HCT116 (cell line): ENCODE data around the gene KIF13A. TPM values are rescaled to one million over a fixed set of nuclear protein-coding genes. Genes with fewer than 3 reads are reported as not detected.

Source experiments
- ATAC-seq: fragments of 200-7000 bp; cut with Tn5 transposase; 2 replicates; pipeline ENCODE4 v1.9.1; 2020; ENCODE audit warnings: mild to moderate bottlenecking, moderate library complexity
- BruUV-seq: library from RNA; stranded (reverse); fragments of 400-500 nt; replicated peaks from 2 replicates; lab custom pipeline; 2021; lab: Mats Ljungman, UMichigan
- CTCF ChIA-PET: fragments of 300-600 bp; sonication (Branson Sonifier 250); formaldehyde crosslinking; loops from one replicate; lab custom pipeline; 2021; ENCODE audit warnings: antibody characterized with exemption; lab: Charles Lee
- POLR2A ChIA-PET: fragments of 300-600, 350-600 bp; sonication (Branson Sonifier 250); formaldehyde crosslinking; loops from one replicate; lab custom pipeline; 2021; ENCODE audit warnings: antibody characterized with exemption; lab: Charles Lee
- RAD21 ChIA-PET, 2 experiments: fragments of 300-600 bp; sonication (Branson Sonifier 250); formaldehyde crosslinking; loops; one replicate each; lab custom pipeline; 2023; ENCODE audit warnings: low total read pairs in 2 of 2; ENCODE audit not compliant: uncharacterized antibody in 2 of 2, unreplicated experiment in 2 of 2, low non-redundant PET in 1 of 2; lab: Charles Lee
- DNase-seq: peaks from one replicate; pipeline ENCODE4 v3.0.0-alpha.2; 2010; ENCODE audit warnings: low read depth, low spot score
- H2AFZ ChIP-seq: fragments of 200-600 bp; shearing (Covaris generic), sonication (generic); 2 replicates; pipeline ENCODE4 v1.6.1; 2017; ENCODE audit warnings: low read depth, mixed run types, mixed read lengths, antibody characterized with exemption, low read length; ENCODE audit not compliant: poor library complexity, severe bottlenecking
- H3K27ac ChIP-seq: 2 replicates; pipeline ENCODE4 v1.5.1; 2012; ENCODE audit warnings: low read depth, low read length
- H3K27me3 ChIP-seq: fragments of 200-600 bp; sonication (generic); 2 replicates; pipeline ENCODE4 v1.6.1; 2016; ENCODE audit warnings: mixed run types, low read length, mixed read lengths; ENCODE audit not compliant: insufficient read depth
- H3K36me3 ChIP-seq, 2 experiments: fragments of 200-500 bp in 1 of 2; fragments of 200-600 bp in 1 of 2; sonication (Bioruptor generic) in 1 of 2; sonication (generic) in 1 of 2; 2 replicates each; pipeline versions ENCODE4 v1.5.1 to v1.6.1; 2014 to 2016; ENCODE audit warnings: low read length in 2 of 2, inconsistent platforms in 1 of 2, mixed read lengths in 1 of 2, mixed run types in 1 of 2; ENCODE audit not compliant: insufficient read depth in 2 of 2, control insufficient read depth in 1 of 2
- H3K4me1 ChIP-seq, 2 experiments: fragments of 200-600 bp in 1 of 2; sonication (generic) in 1 of 2; 2 replicates each; pipeline versions ENCODE4 v1.5.1 to v1.6.1; 2012 to 2017; ENCODE audit warnings: low read length in 2 of 2, inconsistent platforms in 1 of 2, mild to moderate bottlenecking in 1 of 2, mixed read lengths in 1 of 2, mixed run types in 1 of 2, moderate library complexity in 1 of 2; ENCODE audit not compliant: insufficient read depth in 2 of 2, control insufficient read depth in 1 of 2
- H3K4me2 ChIP-seq: fragments of 200-600 bp; sonication (generic); 2 replicates; pipeline ENCODE4 v1.6.1; 2017; ENCODE audit warnings: mixed run types, low read length, mixed read lengths
- H3K4me3 ChIP-seq, 2 experiments: fragments of 200-600 bp in 1 of 2; sonication (generic) in 1 of 2; replicated peaks in 1 of 2; 2 replicates each; pipeline ENCODE4 v1.5.1; 2011 to 2016; ENCODE audit warnings: low read length in 2 of 2, control low read depth in 1 of 2, low read depth in 1 of 2, mild to moderate bottlenecking in 1 of 2, mixed read lengths in 1 of 2, mixed run types in 1 of 2
- H3K79me2 ChIP-seq: fragments of 200-600 bp; sonication (generic); 2 replicates; pipeline ENCODE4 v1.6.1; 2017; ENCODE audit warnings: mild to moderate bottlenecking, mixed run types, low read length, moderate library complexity, mixed read lengths; ENCODE audit not compliant: insufficient read depth
- H3K9ac ChIP-seq: fragments of 200-600 bp; sonication (generic); 2 replicates; pipeline ENCODE4 v1.6.1; 2016; ENCODE audit warnings: low read length, mixed read lengths
- H3K9me2 ChIP-seq: fragments of 200-600 bp; sonication (generic), shearing (Covaris generic); 2 replicates; pipeline ENCODE4 v1.6.1; 2017; ENCODE audit warnings: mixed run types, mild to moderate bottlenecking, moderate library complexity; ENCODE audit not compliant: insufficient read depth
- H3K9me3 ChIP-seq, 2 experiments: fragments of 200-500 bp in 1 of 2; fragments of 200-600 bp in 1 of 2; sonication (Bioruptor generic) in 1 of 2; sonication (generic) in 1 of 2; 2 replicates each; pipeline ENCODE4 v1.6.1; 2014 to 2017; ENCODE audit warnings: low read length in 2 of 2, mixed read lengths in 2 of 2, inconsistent platforms in 1 of 2, low read depth in 1 of 2, mild to moderate bottlenecking in 1 of 2, mixed run types in 1 of 2, moderate library complexity in 1 of 2; ENCODE audit not compliant: control insufficient read depth in 1 of 2, insufficient read depth in 1 of 2
- H4K20me1 ChIP-seq: fragments of 200-600 bp; sonication (generic), shearing (Covaris generic); 2 replicates; pipeline ENCODE4 v1.6.1; 2017; ENCODE audit warnings: mixed run types, mild to moderate bottlenecking, moderate library complexity; ENCODE audit not compliant: insufficient read depth
- CBX3 ChIP-seq: IDR thresholded peaks from 2 replicates; pipeline ENCODE4 v1.6.1; 2012; ENCODE audit warnings: low read depth
- CEBPB ChIP-seq: IDR thresholded peaks from 2 replicates; pipeline ENCODE4 v1.6.1; 2012; ENCODE audit warnings: low read depth
- ELF1 ChIP-seq: IDR thresholded peaks from 2 replicates; pipeline ENCODE4 v1.6.1; 2012; ENCODE audit warnings: low read depth, borderline replicate concordance
- EZH2 ChIP-seq: fragments of 200-600 bp; sonication (generic); IDR thresholded peaks from 2 replicates; pipeline ENCODE4 v1.6.1; 2017; ENCODE audit warnings: antibody characterized with exemption, mixed run types
- RAD21 ChIP-seq: IDR thresholded peaks from 2 replicates; pipeline ENCODE4 v1.6.1; 2012; ENCODE audit warnings: low read depth, mild to moderate bottlenecking
- SIN3A ChIP-seq: IDR thresholded peaks from 2 replicates; pipeline ENCODE4 v1.6.1; 2012; ENCODE audit warnings: low read depth
- SP1 ChIP-seq: IDR thresholded peaks from 2 replicates; pipeline ENCODE4 v1.6.1; 2012; ENCODE audit warnings: low read depth
- TCF7L2 ChIP-seq: IDR thresholded peaks from 2 replicates; pipeline ENCODE4 v1.7.0; 2011; ENCODE audit warnings: borderline replicate concordance, inconsistent platforms; ENCODE audit not compliant: insufficient read depth, insufficient read length; ENCODE audit errors: extremely low read depth
- ZFX ChIP-seq: fragments of 450-650 bp; IDR thresholded peaks from 2 replicates; pipeline ENCODE4 v1.6.1; 2017
- ZNF274 ChIP-seq: fragments of 200-500 bp; sonication (Bioruptor generic); IDR thresholded peaks from 2 replicates; pipeline ENCODE4 v1.6.1; 2014; ENCODE audit warnings: mild to moderate bottlenecking, low read depth, low read length, inconsistent platforms
- intact Hi-C: fragments of 100-400 bp; cut with micrococcal nuclease; formaldehyde crosslinking; loops from 2 replicates; pipeline ENCODE4 v1.10.0; 2022
- total RNA-seq: library from RNA; stranded (reverse); gene quantifications from one replicate; pipeline ENCODE4 v1.2.1, GENCODE V29; 2021; ENCODE audit not compliant: unreplicated experiment
- TF ChIP-seq, protein P1 (sequence below): IDR thresholded peaks from 2 replicates; pipeline ENCODE4 v1.6.1; 2012; ENCODE audit warnings: low read depth

Gene KIF13A
- total RNA-seq, 1 experiment from 2014 or later = 23.1 TPM

DNA sequence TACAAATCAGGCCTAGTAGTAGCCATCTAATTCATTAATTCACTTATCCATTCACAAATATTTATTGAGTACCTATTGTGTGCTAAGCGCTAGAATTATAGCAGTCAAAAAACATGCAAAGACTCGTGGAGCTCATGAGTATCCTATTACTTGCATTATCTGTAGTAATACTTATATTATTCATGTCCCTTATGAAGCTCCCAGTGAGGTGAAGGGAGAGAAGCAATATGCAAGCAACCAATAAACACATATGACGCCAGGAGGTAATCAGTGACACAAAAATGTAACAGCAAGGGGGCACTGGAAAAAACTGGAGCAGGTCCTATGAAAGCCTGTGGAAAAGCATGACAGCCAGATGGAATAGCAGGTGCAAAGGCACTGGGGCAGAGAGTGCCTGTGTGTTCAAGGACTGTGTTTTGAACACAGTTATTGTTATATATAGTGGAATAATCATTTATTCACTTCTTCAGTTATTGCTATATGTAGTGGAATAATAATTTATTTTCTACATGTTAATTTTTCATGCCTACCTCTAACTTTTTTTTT, 109.5 kb downstream of the KIF13A start:
- no peaks in the 10 kb centered on the region for H4K20me1 ChIP-seq
- ChIA-PET CTCF (no interaction called here), POLR2A (no interaction called here), RAD21 (no interaction called here)
- no peaks in the 10 kb centered on the region for H3K36me3 ChIP-seq
- no peak overlapping the region for H3K9ac ChIP-seq
- no peak overlapping the region for H3K4me3 ChIP-seq
- H3K27me3 ChIP-seq = no peaks in the 10 kb centered on the region
- intact Hi-C loops = no loop called here
- TF ChIP-seq CBX3 = no peak
- peak overlapping the region; percentile 9; the same call in 1 of the 2 replicates for H3K27ac ChIP-seq
- H3K9me2 ChIP-seq = no peaks in the 10 kb centered on the region
- H2AFZ ChIP-seq = no peak overlapping the region
- H3K4me2 ChIP-seq = no peak overlapping the region
- H3K9me3 ChIP-seq = no peaks in the 10 kb centered on the region
- no TSS peak for BruUV-seq
- no peaks in the 10 kb centered on the region for H3K79me2 ChIP-seq
- ATAC-seq (no peak), DNase-seq (no peak)
- H3K4me1 ChIP-seq = peaks cover 9 to 24% of the 10 kb centered on the region in 2 experiments

DNA sequence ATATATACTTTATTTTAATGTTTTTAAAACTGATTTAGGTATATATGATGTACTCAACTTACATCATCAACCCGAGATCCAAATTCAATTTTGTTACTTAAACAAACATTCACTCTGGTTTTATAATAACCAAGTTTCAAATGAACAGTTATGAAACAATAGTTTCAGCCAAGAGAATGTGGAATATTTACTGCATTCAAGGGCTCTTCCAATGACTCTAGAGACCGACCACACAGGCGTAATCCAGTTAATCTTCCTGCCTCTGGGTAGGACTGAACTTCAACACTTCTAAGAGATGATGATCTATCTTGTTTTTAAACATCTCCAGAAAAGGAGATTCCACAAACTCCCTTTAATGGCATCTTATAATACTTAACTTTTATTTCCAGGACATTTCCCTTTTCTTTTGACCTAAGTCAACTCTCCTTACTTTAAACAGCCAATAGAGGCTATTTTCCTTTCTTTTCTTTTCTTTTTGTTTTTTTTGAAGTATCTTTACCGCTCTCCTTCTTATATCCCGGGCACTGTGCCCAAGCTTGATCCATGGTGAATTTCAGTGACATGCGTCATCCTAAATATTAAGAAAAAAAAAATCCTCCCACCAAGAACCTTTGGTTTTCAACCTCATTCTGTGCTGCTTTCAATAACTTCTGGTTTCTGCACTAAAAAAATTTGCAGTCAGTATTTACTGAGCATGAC, 110.1 kb downstream of the KIF13A start:
- intact Hi-C loops = no loop called here
- Histone ChIP-seq H3K4me1 (peaks cover 9 to 24% of the 10 kb centered on the region in 2 experiments), H3K4me3 (no peak overlapping the region), H3K9ac (no peak overlapping the region), H4K20me1 (no peaks in the 10 kb centered on the region), H2AFZ (no peak overlapping the region), H3K4me2 (no peak overlapping the region; the same call in 1 of the 2 replicates), H3K9me2 (no peaks in the 10 kb centered on the region), H3K36me3 (no peaks in the 10 kb centered on the region), H3K79me2 (no peaks in the 10 kb centered on the region), H3K27ac (peak overlapping the region; percentile 59; the same call in 1 of the 2 replicates), H3K27me3 (no peaks in the 10 kb centered on the region), H3K9me3 (no peaks in the 10 kb centered on the region)
- POLR2A ChIA-PET = no interaction called here
- DNase-seq = no peak
- no TSS peak for BruUV-seq
- ATAC-seq = no peak
- CTCF ChIA-PET = no interaction called here
- TF ChIP-seq SIN3A (no peak), CEBPB (no peak), ZFX (no peak), SP1 (no peak), TCF7L2 (no peak), EZH2 (no peak), ELF1 (no peak), ZNF274 (no peak), RAD21 (no peak)
- TF ChIP-seq, protein P1, sequence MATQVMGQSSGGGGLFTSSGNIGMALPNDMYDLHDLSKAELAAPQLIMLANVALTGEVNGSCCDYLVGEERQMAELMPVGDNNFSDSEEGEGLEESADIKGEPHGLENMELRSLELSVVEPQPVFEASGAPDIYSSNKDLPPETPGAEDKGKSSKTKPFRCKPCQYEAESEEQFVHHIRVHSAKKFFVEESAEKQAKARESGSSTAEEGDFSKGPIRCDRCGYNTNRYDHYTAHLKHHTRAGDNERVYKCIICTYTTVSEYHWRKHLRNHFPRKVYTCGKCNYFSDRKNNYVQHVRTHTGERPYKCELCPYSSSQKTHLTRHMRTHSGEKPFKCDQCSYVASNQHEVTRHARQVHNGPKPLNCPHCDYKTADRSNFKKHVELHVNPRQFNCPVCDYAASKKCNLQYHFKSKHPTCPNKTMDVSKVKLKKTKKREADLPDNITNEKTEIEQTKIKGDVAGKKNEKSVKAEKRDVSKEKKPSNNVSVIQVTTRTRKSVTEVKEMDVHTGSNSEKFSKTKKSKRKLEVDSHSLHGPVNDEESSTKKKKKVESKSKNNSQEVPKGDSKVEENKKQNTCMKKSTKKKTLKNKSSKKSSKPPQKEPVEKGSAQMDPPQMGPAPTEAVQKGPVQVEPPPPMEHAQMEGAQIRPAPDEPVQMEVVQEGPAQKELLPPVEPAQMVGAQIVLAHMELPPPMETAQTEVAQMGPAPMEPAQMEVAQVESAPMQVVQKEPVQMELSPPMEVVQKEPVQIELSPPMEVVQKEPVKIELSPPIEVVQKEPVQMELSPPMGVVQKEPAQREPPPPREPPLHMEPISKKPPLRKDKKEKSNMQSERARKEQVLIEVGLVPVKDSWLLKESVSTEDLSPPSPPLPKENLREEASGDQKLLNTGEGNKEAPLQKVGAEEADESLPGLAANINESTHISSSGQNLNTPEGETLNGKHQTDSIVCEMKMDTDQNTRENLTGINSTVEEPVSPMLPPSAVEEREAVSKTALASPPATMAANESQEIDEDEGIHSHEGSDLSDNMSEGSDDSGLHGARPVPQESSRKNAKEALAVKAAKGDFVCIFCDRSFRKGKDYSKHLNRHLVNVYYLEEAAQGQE = no peak
- RAD21 ChIA-PET = no interaction called here
